GM18502 (cell line): ENCODE measurements around the gene HELZ.
"Not testable (repeated sequence)": the region's sequence is repeated elsewhere in the genome, so short reads cannot be mapped to it uniquely, and the experiment has no call there.

Experiments
- ATAC-seq: cut with Tn5 transposase; IDR thresholded peaks from one replicate; pipeline ENCODE4 v1.9.1; 2021; ENCODE audit warnings: mild to moderate bottlenecking; ENCODE audit not compliant: unreplicated experiment, poor library complexity

HELZ gene

GRCh38 chr17:67125417-67125816 lies 119.6 kb downstream of the HELZ start:
- ATAC-seq, result no peak

GRCh38 chr17:67124450-67125148 lies 120.4 kb downstream of the HELZ start:
- ATAC-seq, result no peak

GRCh38 chr17:67123699-67124098 lies 121.3 kb downstream of the HELZ start:
- ATAC-seq, result no peak

GRCh38 chr17:67121316-67121891 lies 123.6 kb downstream of the HELZ start:
- no peak for ATAC-seq

- no peak for ATAC-seq
Measured at GRCh38 chr17:67119102-67119501, 125.9 kb downstream of the HELZ start.

GRCh38 chr17:67116045-67116575 lies 128.9 kb downstream of the HELZ start:
- no peak for ATAC-seq

- ATAC-seq, result no peak
Measured at GRCh38 chr17:67115401-67115800, 129.6 kb downstream of the HELZ start.

GRCh38 chr17:67113486-67113885 lies 131.5 kb downstream of the HELZ start:
- ATAC-seq, result no peak

GRCh38 chr17:67111808-67112207 lies 133.2 kb downstream of the HELZ start:
- ATAC-seq, result no peak

GRCh38 chr17:67111327-67111726 lies 133.7 kb downstream of the HELZ start:
- no peak for ATAC-seq

GRCh38 chr17:67110619-67111018 lies 134.4 kb downstream of the HELZ start:
- ATAC-seq, result no peak

GRCh38 chr17:67109111-67109510 lies 135.9 kb downstream of the HELZ start:
- no peak for ATAC-seq

- no peak for ATAC-seq
Measured at GRCh38 chr17:67107811-67108775, 136.9 kb downstream of the HELZ start.

- ATAC-seq, result no peak
Measured at GRCh38 chr17:67107171-67107570, 137.8 kb downstream of the HELZ start.

GRCh38 chr17:67105213-67105612 lies 139.8 kb downstream of the HELZ start:
- no peak for ATAC-seq

GRCh38 chr17:67104641-67105040 lies 140.4 kb downstream of the HELZ start:
- not testable (repeated sequence) for ATAC-seq

GRCh38 chr17:67098006-67098405 lies 147.0 kb downstream of the HELZ start:
- ATAC-seq, result no peak

GRCh38 chr17:67096609-67097008 lies 148.4 kb downstream of the HELZ start:
- no peak for ATAC-seq

GRCh38 chr17:67095803-67096202 lies 149.2 kb downstream of the HELZ start:
- ATAC-seq, result no peak

- ATAC-seq, result not testable (repeated sequence)
Measured at GRCh38 chr17:67095291-67095690, 149.7 kb downstream of the HELZ start.

GRCh38 chr17:67093348-67093747 lies 151.6 kb downstream of the HELZ start:
- ATAC-seq, result no peak
